Heart right ventricle (tissue), 16 donors: ENCODE data around the gene FAM53A. TPM values are rescaled to one million over a fixed set of nuclear protein-coding genes. Genes with fewer than 3 reads are reported as not detected.

ENCODE experiments used
- ATAC-seq, 8 donors: fragments of 200-7000 bp; cut with Tn5 transposase; one replicate each; pipeline ENCODE4 v1.9.1; 2020; ENCODE audit warnings: mild to moderate bottlenecking in 8 of 8, moderate library complexity in 8 of 8, moderate number of reproducible peaks in 1 of 8
- DNase-seq, 2 donors: peaks; one replicate each; pipeline ENCODE4 v3.0.0-alpha.2; 2020
- H3K27ac ChIP-seq, 10 donors: fragments of 200-600 bp; sonication (generic) in 2 of 10; one replicate each; pipeline versions ENCODE4 v1.5.0 to v1.8.0; 2020 to 2022; ENCODE audit warnings: mild to moderate bottlenecking in 3 of 10
- H3K27me3 ChIP-seq, 7 donors: fragments of 200-600 bp; one replicate each; pipeline ENCODE4 v1.8.0; 2021 to 2022; ENCODE audit warnings: mild to moderate bottlenecking in 2 of 7
- H3K36me3 ChIP-seq, 9 donors: fragments of 200-600 bp; sonication (generic) in 1 of 9; one replicate each; pipeline versions ENCODE4 v1.5.0 to v1.8.0; 2020 to 2022; ENCODE audit warnings: mild to moderate bottlenecking in 2 of 9
- H3K4me1 ChIP-seq, 9 donors: fragments of 200-600 bp; sonication (generic) in 1 of 9; one replicate each; pipeline versions ENCODE4 v1.5.0 to v1.8.0; 2020 to 2022; ENCODE audit warnings: mild to moderate bottlenecking in 4 of 9
- H3K4me3 ChIP-seq, 10 donors: fragments of 200-600 bp; sonication (generic) in 2 of 10; one replicate each; pipeline versions ENCODE4 v1.5.0 to v1.8.0; 2020 to 2022; ENCODE audit warnings: mild to moderate bottlenecking in 7 of 10, moderate library complexity in 2 of 10
- H3K9me3 ChIP-seq, 11 donors: fragments of 200-600 bp in 10 of 11; sonication (generic) in 2 of 11; one replicate each; pipeline versions ENCODE4 v1.5.0 to v1.8.0; 2013 to 2022; ENCODE audit warnings: mild to moderate bottlenecking in 2 of 11, control low read depth in 1 of 11, moderate library complexity in 1 of 11
- WGBS, 2 donors: extraction: QIAGEN DNeasy Blood & Tissue Kit; methylation state at CpG; one replicate each; pipeline ENCODE4 v1.1.7; 2013; ENCODE audit warnings: inconsistent platforms in 1 of 2; 5-methylcytosine and 5-hydroxymethylcytosine counted together
- intact Hi-C, 10 donors: fragments of 100-400 bp; cut with DNase I; formaldehyde crosslinking; loops; one replicate each; pipeline versions ENCODE4 v1.11.1 to v1.14.2; 2022
- polyA plus RNA-seq, 2 donors: library from polyadenylated mRNA; stranded (reverse); fragments of 200-250 nt; gene quantifications; one replicate each; pipeline ENCODE4 v1.2.3, GENCODE V29; 2013
- total RNA-seq, 10 donors: library from RNA; stranded (reverse); fragmentation: NEBNext Ultra II Directional in 3 of 10; extraction: Animal tissue kit (Norgen Biotek cat#: 25700) in 3 of 10; gene quantifications; one replicate each; pipeline versions ENCODE4 v1.2.1 to v1.2.4, GENCODE V29; 2021 to 2023
- TF ChIP-seq, protein P1 (sequence below), 9 donors: fragments of 200-600 bp; sonication (generic) in 2 of 9; IDR thresholded peaks; one replicate each; pipeline versions ENCODE4 v1.5.0 to v1.8.0; 2021 to 2022; ENCODE audit warnings: antibody characterized with exemption in 9 of 9, mild to moderate bottlenecking in 5 of 9, moderate library complexity in 1 of 9
- donor health status: Arrhythmogenic right ventricular cardiomyopathy.
- donor health status: ischemic (EF 13 %, LVEDD 7.1; RV severe dilation, severe dysfunction).
- donor health status: healthy with polysubstance abuse.
- donor health status: DM: no; HTN: yes; CAD: no.
- donor health status: DM: no; HTN: no; CAD: no.
- donor health status: ischemic (EF 25% LVEDD 6.9; RV normal size, moderate dysfunction).
- donor health status: ischemic (EF 25% LVEDD 5.7; RV mildly dilated, moderate dysfunction).
- donor health status: healthy.
- donor health status: DM: yes; HTN: yes; CAD: no.
- donor health status: Ischemic cardiomyopathy.
- donor health status: ischemic (EF 35%, LVEDD 5.7; RV mildly dilated, moderate dysfunction).
- donor health status: nonischemic (EF 11% LVEDD 7.7; RV severe dilation, severe dysfunction).
- donor health status: DM: yes; HTN: yes; CAD: no.
- donor health status: PGD.
- donor health status: ischemic (EF 29% LVEDD 5.4; RV normal size, mild dysfunction).
- donor health status: nonischemic (EF 23%, LVEDD 6.1; RV moderate dilation, normal function).

Gene FAM53A
- total and polyA plus RNA-seq, 12 donors = 0.24 to 1.5 (median 0.74) TPM

DNA sequence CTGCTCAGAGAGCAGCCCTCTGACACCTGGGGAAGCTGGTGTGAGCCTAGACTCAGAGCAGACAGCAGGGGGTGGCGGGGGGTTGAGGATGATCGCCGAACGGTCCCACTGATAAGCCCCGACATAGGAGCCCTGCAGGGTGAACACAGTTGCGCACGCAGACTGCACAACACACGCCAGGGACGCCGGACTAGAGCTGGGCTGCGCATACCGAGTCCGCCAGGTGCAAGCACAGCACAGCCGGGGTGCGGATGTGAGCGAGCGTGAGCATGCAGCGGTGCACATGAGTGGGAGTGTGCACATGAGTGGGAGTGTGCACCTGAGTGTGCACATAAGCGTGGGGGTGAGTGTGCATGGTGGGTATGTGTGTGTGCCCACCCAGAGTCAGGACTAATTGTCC, 36.7 kb downstream of the FAM53A start:
- H3K4me3 ChIP-seq = no peak overlapping the region
- no peaks in the 10 kb centered on the region for H3K36me3 ChIP-seq
- DNase-seq (no peak), ATAC-seq (no peak)
- TF ChIP-seq, protein P1, sequence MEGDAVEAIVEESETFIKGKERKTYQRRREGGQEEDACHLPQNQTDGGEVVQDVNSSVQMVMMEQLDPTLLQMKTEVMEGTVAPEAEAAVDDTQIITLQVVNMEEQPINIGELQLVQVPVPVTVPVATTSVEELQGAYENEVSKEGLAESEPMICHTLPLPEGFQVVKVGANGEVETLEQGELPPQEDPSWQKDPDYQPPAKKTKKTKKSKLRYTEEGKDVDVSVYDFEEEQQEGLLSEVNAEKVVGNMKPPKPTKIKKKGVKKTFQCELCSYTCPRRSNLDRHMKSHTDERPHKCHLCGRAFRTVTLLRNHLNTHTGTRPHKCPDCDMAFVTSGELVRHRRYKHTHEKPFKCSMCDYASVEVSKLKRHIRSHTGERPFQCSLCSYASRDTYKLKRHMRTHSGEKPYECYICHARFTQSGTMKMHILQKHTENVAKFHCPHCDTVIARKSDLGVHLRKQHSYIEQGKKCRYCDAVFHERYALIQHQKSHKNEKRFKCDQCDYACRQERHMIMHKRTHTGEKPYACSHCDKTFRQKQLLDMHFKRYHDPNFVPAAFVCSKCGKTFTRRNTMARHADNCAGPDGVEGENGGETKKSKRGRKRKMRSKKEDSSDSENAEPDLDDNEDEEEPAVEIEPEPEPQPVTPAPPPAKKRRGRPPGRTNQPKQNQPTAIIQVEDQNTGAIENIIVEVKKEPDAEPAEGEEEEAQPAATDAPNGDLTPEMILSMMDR (IDR thresholded peaks at IDR 0.05) = no peak
- H3K27ac ChIP-seq = no peak overlapping the region
- peaks cover 0 to 15% (median 0%) of the 10 kb centered on the region in 9 donors for H3K4me1 ChIP-seq
- intact Hi-C loops = no loop called here
- H3K27me3 ChIP-seq = no peaks in the 10 kb centered on the region
- WGBS, 2 donors = 81 to 83% methylated on average over 19 of the region's 19 CpGs
- H3K9me3 ChIP-seq = no peaks in the 10 kb centered on the region

GRCh38 chr4:1646690-1647089, 37.4 kb downstream of the FAM53A start:
- Histone ChIP-seq H3K9me3 (no peaks in the 10 kb centered on the region), H3K4me3 (no peak overlapping the region), H3K27me3 (no peaks in the 10 kb centered on the region), H3K27ac (no peak overlapping the region), H3K36me3 (no peaks in the 10 kb centered on the region), H3K4me1 (peaks cover 0 to 15% (median 0%) of the 10 kb centered on the region in 9 donors)
- TF ChIP-seq, protein P1 (IDR thresholded peaks at IDR 0.05) = no peak
- ATAC-seq (no peak), DNase-seq (no peak)
- intact Hi-C loops = no loop called here
- WGBS, 2 donors = 88 to 89% methylated on average over 7 of the region's 7 CpGs

DNA sequence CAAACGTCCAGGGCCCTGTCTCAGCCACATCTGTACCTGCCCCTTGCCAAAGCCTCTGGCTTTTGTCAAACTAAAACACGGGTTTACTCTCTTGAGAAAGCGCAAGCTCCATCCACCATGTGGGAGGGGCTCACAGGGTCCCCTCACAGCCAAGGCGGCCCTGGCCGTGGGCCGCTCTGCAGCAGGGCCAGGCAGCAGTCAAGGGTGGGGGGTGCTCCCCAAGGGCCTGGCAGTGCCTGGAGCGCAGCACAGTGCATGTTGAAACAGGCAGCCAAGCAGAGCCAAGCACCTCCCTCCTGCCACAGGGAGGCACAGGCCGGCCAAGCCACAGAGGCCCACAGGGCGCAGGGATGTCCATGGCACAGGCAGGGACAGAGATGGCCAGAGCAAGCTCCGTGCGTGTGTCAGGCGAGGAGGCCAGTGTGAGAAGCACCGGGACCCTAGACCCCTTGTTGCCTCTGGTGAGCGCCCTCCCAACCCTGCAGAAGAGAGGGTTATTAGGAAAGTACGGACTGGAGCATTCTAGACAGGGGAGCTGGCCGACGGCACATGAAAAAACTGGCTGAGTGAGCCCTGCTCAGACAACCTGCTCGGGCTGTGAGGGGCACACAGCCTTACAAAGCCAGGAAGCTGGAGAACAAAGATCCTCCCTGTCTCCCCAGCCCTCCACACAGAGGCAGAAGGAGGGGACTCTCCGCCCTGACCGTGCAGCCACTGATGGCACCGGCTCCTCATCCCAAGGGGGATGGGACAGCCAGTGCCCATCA, 39.0 kb downstream of the FAM53A start:
- H3K4me3 ChIP-seq = no peak overlapping the region
- DNase-seq (peak; percentile 58 to 62), ATAC-seq (peak; percentile 76 to 96 (median 93))
- H3K27ac ChIP-seq = peak overlapping the region in 7 of 10 donors; percentile 19 to 65 (median 46)
- TF ChIP-seq, protein P1 (IDR thresholded peaks at IDR 0.05) = no peak
- no peaks in the 10 kb centered on the region for H3K9me3 ChIP-seq
- peaks cover 0 to 15% (median 0%) of the 10 kb centered on the region in 9 donors for H3K4me1 ChIP-seq
- WGBS, 2 donors = 24 to 34% methylated on average over 21 of the region's 21 CpGs
- no peaks in the 10 kb centered on the region for H3K27me3 ChIP-seq
- no peaks in the 10 kb centered on the region for H3K36me3 ChIP-seq
- intact Hi-C loops = no loop called here

- no peak for DNase-seq
- Histone ChIP-seq H3K27me3 (no peaks in the 10 kb centered on the region), H3K4me3 (no peak overlapping the region), H3K27ac (peak overlapping the region in 7 of 10 donors; percentile 19 to 65 (median 46)), H3K36me3 (no peaks in the 10 kb centered on the region), H3K4me1 (peaks cover 0 to 15% (median 0%) of the 10 kb centered on the region in 9 donors), H3K9me3 (no peaks in the 10 kb centered on the region)
- peak in 1 of 8 donors; percentile 28 for ATAC-seq
- WGBS, 2 donors = 94 to 95% methylated on average over 48 of the region's 48 CpGs
- intact Hi-C loops = no loop called here
- TF ChIP-seq, protein P1 (IDR thresholded peaks at IDR 0.05) = no peak
Observed at GRCh38 chr4:1643971-1644735, 40.0 kb downstream of the FAM53A start.
